ENCODE measurements around the gene HSD3B7.

The HSD3B7 gene

DNA sequence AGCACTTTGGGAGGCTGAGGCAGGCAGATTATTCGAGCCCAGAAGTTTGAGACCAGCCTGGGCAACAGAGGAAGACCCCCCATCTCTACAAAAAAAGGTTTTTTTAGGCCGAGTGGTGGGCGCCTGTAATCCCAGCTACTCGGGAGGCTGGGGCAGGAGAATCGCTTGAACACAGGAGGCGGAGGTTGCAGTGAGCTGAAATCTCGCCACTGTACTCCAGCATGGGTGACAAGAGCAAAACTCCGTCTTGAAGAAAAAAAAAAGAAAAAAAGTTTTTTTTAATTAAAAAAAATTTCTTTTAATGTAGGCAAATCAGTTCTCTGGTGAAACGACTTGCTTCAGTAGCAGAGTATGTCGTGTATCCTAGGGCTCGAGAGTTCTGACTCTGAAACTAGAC is 10.9 kb downstream of the HSD3B7 start:
- no peak overlapping the region for H3K23ac ChIP-seq (ENCODE audit: low read length)
- no peak overlapping the region for H2BK120ac ChIP-seq (ENCODE audit: insufficient read depth, low read length, poor library complexity)
- H3K4me1 ChIP-seq (ENCODE audit: control insufficient read depth in 1 of 2, insufficient read depth in 2 of 2, low read length in 2 of 2): peaks cover 13 to 17% of the 10 kb centered on the region in 2 experiments
- H3K36me3 ChIP-seq (ENCODE audit: control insufficient read depth in 1 of 2, insufficient read depth in 2 of 2, low read length in 2 of 2): no peaks in the 10 kb centered on the region
- H2BK5ac ChIP-seq (ENCODE audit: low read depth, low read length, poor library complexity): no peak overlapping the region
- H3K27me3 ChIP-seq (ENCODE audit: insufficient read depth, low read length): no peaks in the 10 kb centered on the region
- H3K9me3 ChIP-seq (ENCODE audit: insufficient read depth, low read depth, low read length): peaks cover 4% of the 10 kb centered on the region
- H3K18ac ChIP-seq (ENCODE audit: low read length): no peak overlapping the region
- no CpG with 5 or more reads among the region's 11 CpGs for WGBS (ENCODE audit: extremely low coverage, insufficient coverage, insufficient read length)
- H3K27ac ChIP-seq (ENCODE audit: low read depth, low read length): no peak overlapping the region
- no peak overlapping the region for H2AK5ac ChIP-seq (ENCODE audit: low read length)
- H3K79me1 ChIP-seq (ENCODE audit: low read length): peaks cover 2% of the 10 kb centered on the region
- H4K91ac ChIP-seq (ENCODE audit: low read depth, low read length): no peak overlapping the region
- no peak overlapping the region for H3K9ac ChIP-seq (ENCODE audit: low read length)
- no peak overlapping the region for H2BK12ac ChIP-seq (ENCODE audit: low read length)
- no peak overlapping the region for H2AFZ ChIP-seq (ENCODE audit: insufficient read depth, low read length, poor library complexity)
- no peak overlapping the region for H3K4ac ChIP-seq (ENCODE audit: low read depth, low read length)
- no peak overlapping the region for H3K4me3 ChIP-seq (ENCODE audit: low read depth, low read length)
- H3K14ac ChIP-seq (ENCODE audit: low read length): no peak overlapping the region
- H3K79me2 ChIP-seq (ENCODE audit: control insufficient read depth, insufficient read depth, low read length, poor library complexity): peaks cover 2% of the 10 kb centered on the region
- no peak for DNase-seq
- no peak overlapping the region for H4K8ac ChIP-seq (ENCODE audit: low read depth, low read length)
- no peak overlapping the region for H3K4me2 ChIP-seq (ENCODE audit: low read length)
- H4K12ac ChIP-seq (ENCODE audit: low read depth, low read length): no peak overlapping the region

DNA sequence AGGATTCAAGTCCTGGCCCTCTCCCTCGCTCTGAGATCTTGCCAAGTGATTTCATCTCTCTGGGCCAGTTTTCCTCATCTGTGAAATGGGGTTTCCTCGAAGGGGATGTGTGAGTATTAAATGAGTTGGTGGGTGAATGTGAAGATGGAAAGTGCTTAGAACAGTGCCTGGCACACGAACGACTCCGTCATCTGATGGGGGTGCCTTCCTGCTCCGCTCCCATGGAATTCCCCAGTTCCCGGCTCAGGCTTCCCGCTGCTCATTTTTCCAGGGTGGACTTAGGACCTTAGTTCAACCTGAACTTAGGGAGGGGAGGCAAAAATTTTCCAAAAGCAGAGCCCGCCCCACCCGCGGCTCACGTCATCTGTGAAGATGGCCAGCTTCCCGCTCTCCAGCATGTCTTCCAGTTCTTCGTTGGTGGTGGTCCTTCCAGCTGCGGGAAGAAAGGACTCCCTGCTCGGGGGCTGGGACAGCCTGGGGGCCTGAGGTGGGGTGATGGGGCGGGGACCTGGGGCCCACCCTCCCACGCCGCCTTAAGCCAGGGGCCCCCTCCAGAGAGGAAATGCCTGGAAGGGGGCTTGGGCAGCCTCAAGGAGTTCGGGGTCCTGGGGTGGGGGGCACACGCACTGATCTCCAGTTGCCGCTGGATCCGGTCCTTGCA is 11.4 kb downstream of the HSD3B7 start:
- Histone ChIP-seq H3K18ac (ENCODE audit: low read length) (no peak overlapping the region), H3K27me3 (ENCODE audit: insufficient read depth, low read length) (no peaks in the 10 kb centered on the region), H3K9me3 (ENCODE audit: insufficient read depth, low read depth, low read length) (peaks cover 4% of the 10 kb centered on the region), H2AFZ (ENCODE audit: insufficient read depth, low read length, poor library complexity) (peak overlapping the region; percentile 8), H2BK5ac (ENCODE audit: low read depth, low read length, poor library complexity) (no peak overlapping the region), H3K79me1 (ENCODE audit: low read length) (peaks cover 2% of the 10 kb centered on the region), H2AK5ac (ENCODE audit: low read length) (no peak overlapping the region), H4K12ac (ENCODE audit: low read depth, low read length) (no peak overlapping the region), H3K79me2 (ENCODE audit: control insufficient read depth, insufficient read depth, low read length, poor library complexity) (peaks cover 2% of the 10 kb centered on the region), H3K4me3 (ENCODE audit: low read depth, low read length) (peak overlapping the region; percentile 10), H2BK120ac (ENCODE audit: insufficient read depth, low read length, poor library complexity) (no peak overlapping the region), H4K91ac (ENCODE audit: low read depth, low read length) (no peak overlapping the region), H3K23ac (ENCODE audit: low read length) (no peak overlapping the region), H2BK12ac (ENCODE audit: low read length) (no peak overlapping the region), H3K14ac (ENCODE audit: low read length) (no peak overlapping the region), H3K36me3 (ENCODE audit: control insufficient read depth in 1 of 2, insufficient read depth in 2 of 2, low read length in 2 of 2) (no peaks in the 10 kb centered on the region), H3K4me1 (ENCODE audit: control insufficient read depth in 1 of 2, insufficient read depth in 2 of 2, low read length in 2 of 2) (peaks cover 13 to 17% of the 10 kb centered on the region in 2 experiments), H3K27ac (ENCODE audit: low read depth, low read length) (no peak overlapping the region), H4K8ac (ENCODE audit: low read depth, low read length) (no peak overlapping the region), H3K4ac (ENCODE audit: low read depth, low read length) (no peak overlapping the region), H3K9ac (ENCODE audit: low read length) (no peak overlapping the region), H3K4me2 (ENCODE audit: low read length) (peak overlapping the region; percentile 49)
- DNase-seq: no peak
- WGBS (ENCODE audit: extremely low coverage, insufficient coverage, insufficient read length): no CpG with 5 or more reads among the region's 23 CpGs

- peak overlapping the region; percentile 8 for H4K91ac ChIP-seq (ENCODE audit: low read depth, low read length)
- no peak overlapping the region for H4K12ac ChIP-seq (ENCODE audit: low read depth, low read length)
- H2AFZ ChIP-seq (ENCODE audit: insufficient read depth, low read length, poor library complexity): peak overlapping the region; percentile 32
- H2BK120ac ChIP-seq (ENCODE audit: insufficient read depth, low read length, poor library complexity): no peak overlapping the region
- no peak overlapping the region for H3K9ac ChIP-seq (ENCODE audit: low read length)
- no peak overlapping the region for H2BK5ac ChIP-seq (ENCODE audit: low read depth, low read length, poor library complexity)
- peaks cover 2% of the 10 kb centered on the region for H3K79me2 ChIP-seq (ENCODE audit: control insufficient read depth, insufficient read depth, low read length, poor library complexity)
- peaks cover 13 to 22% of the 10 kb centered on the region in 2 experiments for H3K4me1 ChIP-seq (ENCODE audit: control insufficient read depth in 1 of 2, insufficient read depth in 2 of 2, low read length in 2 of 2)
- peak overlapping the region; percentile 45 for H3K4me3 ChIP-seq (ENCODE audit: low read depth, low read length)
- H3K79me1 ChIP-seq (ENCODE audit: low read length): peaks cover 2% of the 10 kb centered on the region
- WGBS (ENCODE audit: extremely low coverage, insufficient coverage, insufficient read length): no CpG with 5 or more reads among the region's 60 CpGs
- peaks cover 2% of the 10 kb centered on the region for H3K9me3 ChIP-seq (ENCODE audit: insufficient read depth, low read depth, low read length)
- H3K14ac ChIP-seq (ENCODE audit: low read length): peak overlapping the region; percentile 45
- peak overlapping the region; percentile 55 for H4K8ac ChIP-seq (ENCODE audit: low read depth, low read length)
- H3K4me2 ChIP-seq (ENCODE audit: low read length): peak overlapping the region; percentile 54
- H3K23ac ChIP-seq (ENCODE audit: low read length): no peak overlapping the region
- peak; percentile 41 to 60 for DNase-seq
- no peak overlapping the region for H3K18ac ChIP-seq (ENCODE audit: low read length)
- no peak overlapping the region for H2BK12ac ChIP-seq (ENCODE audit: low read length)
- H3K36me3 ChIP-seq (ENCODE audit: control insufficient read depth in 1 of 2, insufficient read depth in 2 of 2, low read length in 2 of 2): no peaks in the 10 kb centered on the region
- H3K27me3 ChIP-seq (ENCODE audit: insufficient read depth, low read length): no peaks in the 10 kb centered on the region
- H2AK5ac ChIP-seq (ENCODE audit: low read length): no peak overlapping the region
- H3K27ac ChIP-seq (ENCODE audit: low read depth, low read length): no peak overlapping the region
- no peak overlapping the region for H3K4ac ChIP-seq (ENCODE audit: low read depth, low read length)
These were observed 12.1 kb downstream of the HSD3B7 start for GRCh38 chr16:30996985-30997724.

- no CpG with 5 or more reads among the region's 21 CpGs for WGBS (ENCODE audit: extremely low coverage, insufficient coverage, insufficient read length)
These were observed 13.0 kb downstream of the HSD3B7 start for GRCh38 chr16:30997725-30998711.

More at GRCh38 chr16:30997725-30998711, 13.0 kb downstream of the HSD3B7 start:
- Histone ChIP-seq H3K27ac (ENCODE audit: low read depth, low read length) (peak overlapping the region; percentile 21), H3K18ac (ENCODE audit: low read length) (no peak overlapping the region), H3K4ac (ENCODE audit: low read depth, low read length) (no peak overlapping the region), H3K36me3 (ENCODE audit: control insufficient read depth in 1 of 2, insufficient read depth in 2 of 2, low read length in 2 of 2) (no peaks in the 10 kb centered on the region), H2AK5ac (ENCODE audit: low read length) (no peak overlapping the region), H3K9me3 (ENCODE audit: insufficient read depth, low read depth, low read length) (no peaks in the 10 kb centered on the region), H2BK12ac (ENCODE audit: low read length) (no peak overlapping the region), H3K4me3 (ENCODE audit: low read depth, low read length) (no peak overlapping the region), H3K23ac (ENCODE audit: low read length) (no peak overlapping the region), H2AFZ (ENCODE audit: insufficient read depth, low read length, poor library complexity) (peak overlapping the region; percentile 32), H3K79me1 (ENCODE audit: low read length) (peaks cover 2% of the 10 kb centered on the region), H3K9ac (ENCODE audit: low read length) (no peak overlapping the region), H4K91ac (ENCODE audit: low read depth, low read length) (peak overlapping the region; percentile 8), H2BK120ac (ENCODE audit: insufficient read depth, low read length, poor library complexity) (no peak overlapping the region), H3K27me3 (ENCODE audit: insufficient read depth, low read length) (no peaks in the 10 kb centered on the region), H4K12ac (ENCODE audit: low read depth, low read length) (no peak overlapping the region), H2BK5ac (ENCODE audit: low read depth, low read length, poor library complexity) (no peak overlapping the region), H3K14ac (ENCODE audit: low read length) (peak overlapping the region; percentile 45), H3K4me2 (ENCODE audit: low read length) (peak overlapping the region; percentile 54), H4K8ac (ENCODE audit: low read depth, low read length) (peak overlapping the region; percentile 55), H3K4me1 (ENCODE audit: control insufficient read depth in 1 of 2, insufficient read depth in 2 of 2, low read length in 2 of 2) (peaks cover 20 to 24% of the 10 kb centered on the region in 2 experiments), H3K79me2 (ENCODE audit: control insufficient read depth, insufficient read depth, low read length, poor library complexity) (peaks cover 2% of the 10 kb centered on the region)
- DNase-seq: peak; percentile 56 to 76

Measured in trophoblast cell (in vitro differentiated cells and primary cell).